Mesenchymal stem cell (in vitro differentiated cells and primary cell): Measurements from ENCODE around the gene MLEC.

Source experiments
- DNase-seq: peaks from one replicate; pipeline ENCODE4 v3.0.0-alpha.2; 2013
- H2AFZ ChIP-seq: one replicate; pipeline ENCODE4 v1.6.1; 2013; ENCODE audit warnings: low read depth, mild to moderate bottlenecking, control low read depth, inconsistent platforms, low read length, moderate library complexity
- H2AK5ac ChIP-seq: 2 replicates; pipeline ENCODE4 v1.6.1; 2013; ENCODE audit warnings: low read length, moderate library complexity, mild to moderate bottlenecking, inconsistent platforms; ENCODE audit not compliant: severe bottlenecking
- H2BK120ac ChIP-seq: one replicate; pipeline ENCODE4 v1.6.1; 2013; ENCODE audit warnings: low read depth, mild to moderate bottlenecking, inconsistent platforms, low read length, moderate library complexity
- H2BK12ac ChIP-seq, 2 experiments: one replicate each; pipeline ENCODE4 v1.6.1; 2013; ENCODE audit warnings: inconsistent platforms in 2 of 2, low read length in 2 of 2, mild to moderate bottlenecking in 2 of 2, moderate library complexity in 2 of 2, control low read depth in 1 of 2
- H2BK15ac ChIP-seq: one replicate; pipeline ENCODE4 v1.6.1; 2013; ENCODE audit warnings: mild to moderate bottlenecking, low read depth, inconsistent platforms; ENCODE audit not compliant: poor library complexity, severe bottlenecking
- H2BK5ac ChIP-seq: 2 replicates; pipeline ENCODE4 v1.6.1; 2013; ENCODE audit warnings: low read depth, mild to moderate bottlenecking, low read length, control low read depth, inconsistent platforms; ENCODE audit not compliant: poor library complexity, severe bottlenecking
- H3K14ac ChIP-seq, 2 experiments: one replicate each; pipeline ENCODE4 v1.6.1; 2013; ENCODE audit warnings: inconsistent platforms in 2 of 2, low read length in 2 of 2, control low read depth in 1 of 2, mild to moderate bottlenecking in 1 of 2, moderate library complexity in 1 of 2
- H3K18ac ChIP-seq, 2 experiments: one replicate each; pipeline ENCODE4 v1.6.1; 2013; ENCODE audit warnings: inconsistent platforms in 2 of 2, low read length in 2 of 2, control low read depth in 1 of 2, low read depth in 1 of 2, mild to moderate bottlenecking in 1 of 2
- H3K23ac ChIP-seq, 2 experiments: one replicate each; pipeline ENCODE4 v1.6.1; 2013; ENCODE audit warnings: inconsistent platforms in 2 of 2, low read length in 2 of 2, mild to moderate bottlenecking in 2 of 2, moderate library complexity in 2 of 2, control low read depth in 1 of 2
- H3K27ac ChIP-seq: 2 replicates; pipeline ENCODE4 v1.5.1; 2013; ENCODE audit warnings: mild to moderate bottlenecking, moderate library complexity, low read length, control low read depth, inconsistent platforms; ENCODE audit not compliant: poor library complexity, severe bottlenecking
- H3K27me3 ChIP-seq, 2 experiments: 2 replicates each; pipeline versions ENCODE4 v1.6.1 to v1.7.0; 2013; ENCODE audit warnings: low read length in 2 of 2, mild to moderate bottlenecking in 2 of 2, moderate library complexity in 2 of 2, control low read depth in 1 of 2, inconsistent platforms in 1 of 2; ENCODE audit not compliant: control insufficient read depth in 1 of 2, insufficient read depth in 1 of 2
- H3K36me3 ChIP-seq, 2 experiments: 2 replicates each; pipeline versions ENCODE4 v1.6.1 to v1.7.0; 2013; ENCODE audit warnings: low read length in 2 of 2, control low read depth in 1 of 2, inconsistent platforms in 1 of 2, low read depth in 1 of 2, mild to moderate bottlenecking in 1 of 2; ENCODE audit not compliant: insufficient read depth in 2 of 2, control insufficient read depth in 1 of 2
- H3K4ac ChIP-seq, 2 experiments: one replicate each; pipeline ENCODE4 v1.6.1; 2013; ENCODE audit warnings: inconsistent platforms in 2 of 2, low read length in 2 of 2, mild to moderate bottlenecking in 2 of 2, moderate library complexity in 2 of 2, control low read depth in 1 of 2, low read depth in 1 of 2
- H3K4me1 ChIP-seq: 2 replicates; pipeline ENCODE4 v1.6.1; 2013; ENCODE audit warnings: low read depth, low read length, control low read depth; ENCODE audit not compliant: control insufficient read depth, insufficient read depth
- H3K4me2 ChIP-seq: 2 replicates; pipeline ENCODE4 v1.6.1; 2013; ENCODE audit warnings: low read length, mild to moderate bottlenecking, inconsistent platforms; ENCODE audit not compliant: poor library complexity, severe bottlenecking
- H3K4me3 ChIP-seq, 2 experiments: 2 replicates each; pipeline versions ENCODE4 v1.5.1 to v1.7.0; 2013; ENCODE audit warnings: low read length in 2 of 2, mild to moderate bottlenecking in 2 of 2, control low read depth in 1 of 2, low read depth in 1 of 2; ENCODE audit not compliant: insufficient read depth in 1 of 2
- H3K79me1 ChIP-seq: replicated peaks from 2 replicates; pipeline ENCODE4 v1.6.1; 2013; ENCODE audit warnings: mild to moderate bottlenecking, control low read depth, low read length, inconsistent platforms; ENCODE audit not compliant: poor library complexity, severe bottlenecking
- H3K9ac ChIP-seq: 2 replicates; pipeline ENCODE4 v1.7.0; 2013; ENCODE audit warnings: mild to moderate bottlenecking, low read length, moderate library complexity
- H3K9me3 ChIP-seq: 2 replicates; pipeline ENCODE4 v1.7.0; 2013; ENCODE audit warnings: mild to moderate bottlenecking, low read length; ENCODE audit not compliant: control insufficient read depth
- H4K8ac ChIP-seq: one replicate; pipeline ENCODE4 v1.6.1; 2013; ENCODE audit warnings: inconsistent platforms, mild to moderate bottlenecking, low read length, moderate library complexity
- H4K91ac ChIP-seq: one replicate; pipeline ENCODE4 v1.6.1; 2013; ENCODE audit warnings: mild to moderate bottlenecking, low read length, inconsistent platforms
- WGBS: methylation state at CpG from one replicate; pipeline ENCODE4 v1.1.7; 2013; ENCODE audit warnings: mixed read lengths; 5-methylcytosine and 5-hydroxymethylcytosine counted together

Gene MLEC

GRCh38 chr12:120739031-120739762, 52.2 kb downstream of the MLEC start:
- no peak overlapping the region for H3K4ac ChIP-seq
- H3K23ac ChIP-seq, result no peak overlapping the region
- no peak overlapping the region for H2AK5ac ChIP-seq
- no peak for DNase-seq
- no peak overlapping the region for H3K4me3 ChIP-seq
- H3K4me1 ChIP-seq, result no peaks in the 10 kb centered on the region
- H4K8ac ChIP-seq, result no peak overlapping the region
- H2BK5ac ChIP-seq, result no peak overlapping the region
- WGBS, result 95% methylated on average over 38 of the region's 38 CpGs
- H2AFZ ChIP-seq, result no peak overlapping the region
- no peaks in the 10 kb centered on the region for H3K79me1 ChIP-seq
- no peaks in the 10 kb centered on the region for H3K9me3 ChIP-seq
- H3K14ac ChIP-seq, result no peak overlapping the region
- peaks cover 0 to 23% of the 10 kb centered on the region in 2 experiments for H3K36me3 ChIP-seq
- no peak overlapping the region for H3K9ac ChIP-seq
- H2BK120ac ChIP-seq, result no peak overlapping the region
- H3K27ac ChIP-seq, result no peak overlapping the region
- no peak overlapping the region for H2BK15ac ChIP-seq
- H3K18ac ChIP-seq, result no peak overlapping the region
- H3K4me2 ChIP-seq, result no peak overlapping the region
- H3K27me3 ChIP-seq, result no peaks in the 10 kb centered on the region
- no peak overlapping the region for H4K91ac ChIP-seq
- no peak overlapping the region for H2BK12ac ChIP-seq

- WGBS, result 91% methylated on average over 16 of the region's 16 CpGs
- Histone ChIP-seq H3K23ac (no peak overlapping the region), H3K27ac (no peak overlapping the region), H3K27me3 (no peaks in the 10 kb centered on the region), H3K79me1 (no peaks in the 10 kb centered on the region), H3K18ac (no peak overlapping the region), H2BK15ac (no peak overlapping the region), H4K91ac (no peak overlapping the region), H2BK120ac (no peak overlapping the region), H3K4ac (no peak overlapping the region), H3K36me3 (peaks cover 0 to 21% of the 10 kb centered on the region in 2 experiments), H3K4me1 (no peaks in the 10 kb centered on the region), H2BK5ac (no peak overlapping the region), H4K8ac (no peak overlapping the region), H3K9ac (no peak overlapping the region), H2AFZ (no peak overlapping the region), H3K9me3 (no peaks in the 10 kb centered on the region), H3K4me2 (no peak overlapping the region), H3K14ac (no peak overlapping the region), H2AK5ac (no peak overlapping the region), H2BK12ac (no peak overlapping the region), H3K4me3 (no peak overlapping the region)
- no peak for DNase-seq
These were observed 53.1 kb downstream of the MLEC start for GRCh38 chr12:120739821-120740613.

DNA sequence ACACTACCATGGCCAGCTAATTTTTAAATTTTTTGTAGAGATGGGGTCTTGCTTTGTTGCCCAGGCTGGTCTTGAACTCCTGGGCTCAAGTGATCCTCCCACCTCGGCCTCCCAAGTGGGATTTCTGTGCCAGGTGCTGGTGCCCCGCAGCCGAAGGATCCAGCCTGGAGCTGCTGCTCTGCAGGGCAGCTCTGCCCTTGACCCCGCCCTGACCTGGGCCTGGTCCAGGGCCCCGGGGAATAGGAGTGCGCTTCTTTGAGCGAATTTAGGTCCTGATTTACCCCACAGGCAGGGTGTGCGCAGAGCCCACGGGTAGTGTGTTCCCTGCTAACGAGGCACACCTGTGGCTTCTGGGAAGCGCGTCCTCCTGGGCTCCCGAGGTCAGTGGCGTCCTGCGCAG, 53.9 kb downstream of the MLEC start:
- Histone ChIP-seq H3K4ac (no peak overlapping the region), H3K36me3 (peaks cover 0 to 21% of the 10 kb centered on the region in 2 experiments), H3K14ac (no peak overlapping the region), H2BK5ac (no peak overlapping the region), H3K79me1 (no peaks in the 10 kb centered on the region), H3K9ac (no peak overlapping the region), H4K8ac (no peak overlapping the region), H3K4me1 (no peaks in the 10 kb centered on the region), H3K9me3 (no peaks in the 10 kb centered on the region), H2BK120ac (no peak overlapping the region), H2BK12ac (no peak overlapping the region), H3K23ac (no peak overlapping the region), H3K27me3 (no peaks in the 10 kb centered on the region), H2AK5ac (no peak overlapping the region), H3K4me3 (no peak overlapping the region), H2BK15ac (no peak overlapping the region), H2AFZ (no peak overlapping the region), H3K18ac (no peak overlapping the region), H3K27ac (no peak overlapping the region), H4K91ac (no peak overlapping the region), H3K4me2 (no peak overlapping the region)
- WGBS, result 92% methylated on average over 15 of the region's 15 CpGs
- no peak for DNase-seq
